ENCODE measurements around the gene MTAP.
"Not testable (repeated sequence)": the region's sequence is repeated elsewhere in the genome, so short reads cannot be mapped to it uniquely, and the experiment has no call there.

The MTAP gene

GRCh38 chr9:21933281-21933680, 130.8 kb downstream of the MTAP start:
- DNase-seq: no peak

GRCh38 chr9:21933865-21934264, 131.4 kb downstream of the MTAP start:
- DNase-seq: no peak

GRCh38 chr9:21935631-21936030, 133.2 kb downstream of the MTAP start:
- DNase-seq: no peak

- no peak for DNase-seq
These were observed 133.7 kb downstream of the MTAP start for GRCh38 chr9:21936161-21936560.

GRCh38 chr9:21941337-21941995, 139.0 kb downstream of the MTAP start:
- no peak for DNase-seq

GRCh38 chr9:21943464-21943863, 141.0 kb downstream of the MTAP start:
- no peak for DNase-seq

- DNase-seq: no peak
These were observed 143.2 kb downstream of the MTAP start for GRCh38 chr9:21945606-21946005.

GRCh38 chr9:21958833-21959232, 156.4 kb downstream of the MTAP start:
- no peak for DNase-seq

GRCh38 chr9:21959268-21959667, 156.8 kb downstream of the MTAP start:
- DNase-seq: not testable (repeated sequence)

GRCh38 chr9:21961569-21961968, 159.1 kb downstream of the MTAP start:
- DNase-seq: no peak

- DNase-seq: no peak
These were observed 162.5 kb downstream of the MTAP start for GRCh38 chr9:21964925-21965385.

- no peak for DNase-seq
These were observed 163.0 kb downstream of the MTAP start for GRCh38 chr9:21965401-21965951.

- no peak for DNase-seq
These were observed 163.9 kb downstream of the MTAP start for GRCh38 chr9:21966140-21966851.

- no peak for DNase-seq
These were observed 164.7 kb downstream of the MTAP start for GRCh38 chr9:21967169-21967568.

- DNase-seq: no peak
These were observed 165.3 kb downstream of the MTAP start for GRCh38 chr9:21967702-21968101.

GRCh38 chr9:21968331-21969010, 166.0 kb downstream of the MTAP start:
- DNase-seq: no peak

GRCh38 chr9:21969011-21969940, 166.8 kb downstream of the MTAP start:
- DNase-seq: no peak

GRCh38 chr9:21969951-21970799, 167.7 kb downstream of the MTAP start:
- no peak for DNase-seq

GRCh38 chr9:21970800-21971640, 168.6 kb downstream of the MTAP start:
- DNase-seq: no peak

GRCh38 chr9:21972361-21972760, 169.9 kb downstream of the MTAP start:
- no peak for DNase-seq

- DNase-seq: no peak
These were observed 171.9 kb downstream of the MTAP start for GRCh38 chr9:21974343-21974721.
